GM23338 (cell line): ENCODE measurements around the gene FUT2. TPM values are rescaled to one million over a fixed set of nuclear protein-coding genes. Genes with fewer than 3 reads are reported as not detected.

ENCODE experiments used
- ATAC-seq: fragments of 200-7000 bp; cut with Tn5 transposase; 3 replicates; pipeline ENCODE4 v1.9.1; 2020
- DNase-seq: peaks from one replicate; pipeline ENCODE4 v3.0.0-alpha.2; 2015; ENCODE audit warnings: low spot score
- H2AFZ ChIP-seq: fragments of 200-600 bp; sonication (generic); 2 replicates; pipeline ENCODE4 v1.8.0; 2016; ENCODE audit warnings: antibody characterized with exemption, mild to moderate bottlenecking, moderate library complexity
- H3F3A ChIP-seq: fragments of 200-600 bp; sonication (generic); replicated peaks from 2 replicates; pipeline ENCODE4 v1.8.0; 2017; ENCODE audit warnings: antibody characterized with exemption, mixed run types, low read depth
- H3K27ac ChIP-seq: fragments of 200-600 bp; sonication (generic); 2 replicates; pipeline ENCODE4 v1.6.1; 2016; ENCODE audit warnings: low read depth
- H3K27me3 ChIP-seq: fragments of 200-600 bp; sonication (generic); 2 replicates; pipeline ENCODE4 v1.8.0; 2016; ENCODE audit warnings: mild to moderate bottlenecking, mixed run types, moderate library complexity; ENCODE audit not compliant: insufficient read depth
- H3K36me3 ChIP-seq: fragments of 200-600 bp; sonication (generic); 2 replicates; pipeline ENCODE4 v1.8.0; 2016; ENCODE audit warnings: mild to moderate bottlenecking; ENCODE audit not compliant: insufficient read depth
- H3K4me1 ChIP-seq: fragments of 200-600 bp; sonication (generic); 2 replicates; pipeline ENCODE4 v1.8.0; 2016; ENCODE audit warnings: mild to moderate bottlenecking, moderate library complexity; ENCODE audit not compliant: insufficient read depth
- H3K4me2 ChIP-seq: fragments of 200-600 bp; sonication (generic); 2 replicates; pipeline ENCODE4 v1.7.1; 2017; ENCODE audit warnings: mixed run types
- H3K4me3 ChIP-seq: fragments of 200-600 bp; sonication (generic); 2 replicates; pipeline ENCODE4 v1.6.1; 2016; ENCODE audit warnings: mixed run types
- H3K79me2 ChIP-seq: fragments of 200-600 bp; sonication (generic); replicated peaks from 2 replicates; pipeline ENCODE4 v1.8.0; 2017; ENCODE audit warnings: mild to moderate bottlenecking; ENCODE audit not compliant: insufficient read depth
- H3K9me2 ChIP-seq: fragments of 200-600 bp; sonication (generic); 2 replicates; pipeline ENCODE4 v1.8.0; 2017; ENCODE audit not compliant: insufficient read depth
- H4K20me1 ChIP-seq: fragments of 200-600 bp; sonication (generic); replicated peaks from 2 replicates; pipeline ENCODE4 v1.8.0; 2017; ENCODE audit warnings: mild to moderate bottlenecking; ENCODE audit not compliant: insufficient read depth
- H3K27ac Mint-ChIP-seq: 2 replicates; pipeline ENCODE4 v1.8.0; 2020; ENCODE audit warnings: inconsistent platforms, mild to moderate bottlenecking, moderate library complexity, mixed read lengths
- H3K27me3 Mint-ChIP-seq: 3 replicates; pipeline ENCODE4 v1.8.0; 2022; ENCODE audit warnings: low read depth, mild to moderate bottlenecking, moderate library complexity, mixed read lengths, inconsistent platforms; ENCODE audit not compliant: insufficient read depth, poor library complexity
- H3K36me3 Mint-ChIP-seq: 3 replicates; pipeline ENCODE4 v1.8.0; 2021; ENCODE audit warnings: low read depth, mild to moderate bottlenecking, inconsistent platforms, moderate library complexity, mixed read lengths
- H3K4me1 Mint-ChIP-seq: 3 replicates; pipeline ENCODE4 v1.8.0; 2020; ENCODE audit warnings: mild to moderate bottlenecking, inconsistent platforms, mixed read lengths
- H3K4me3 Mint-ChIP-seq: 3 replicates; pipeline ENCODE4 v1.8.0; 2021; ENCODE audit warnings: moderate library complexity, mild to moderate bottlenecking, inconsistent platforms, mixed read lengths
- H3K9me3 Mint-ChIP-seq: 3 replicates; pipeline ENCODE4 v1.8.0; 2020; ENCODE audit warnings: moderate library complexity, mild to moderate bottlenecking, inconsistent platforms, mixed read lengths
- CREB1 ChIP-seq: fragments of 250-450 bp; sonication (Bioruptor Pico); IDR thresholded peaks from 2 replicates; pipeline ENCODE4 v1.5.0; 2020; ENCODE audit warnings: low read depth, mild to moderate bottlenecking, moderate library complexity
- CTCF ChIP-seq, 2 experiments: fragments of 200-600 bp in 1 of 2; sonication (generic) in 1 of 2; conservative IDR thresholded peaks; 2 replicates each; pipeline versions ENCODE4 v1.5.1 to v1.6.1; 2016 to 2017; ENCODE audit warnings: antibody characterized with exemption in 2 of 2, low read depth in 2 of 2, mild to moderate bottlenecking in 2 of 2, moderate library complexity in 1 of 2
- ETS1 ChIP-seq: IDR thresholded peaks from 2 replicates; pipeline ENCODE4 v1.6.1; 2016; ENCODE audit warnings: antibody characterized with exemption
- EZH2 ChIP-seq: fragments of 200-600 bp; sonication (generic); IDR thresholded peaks from one replicate; pipeline ENCODE4 v1.8.0; 2017; ENCODE audit warnings: antibody characterized with exemption, mild to moderate bottlenecking, low read depth; ENCODE audit not compliant: unreplicated experiment
- EZH2phosphoT487 ChIP-seq: fragments of 200-600 bp; sonication (generic); IDR thresholded peaks from one replicate; pipeline ENCODE4 v1.8.1; 2018; ENCODE audit warnings: antibody characterized with exemption; ENCODE audit not compliant: unreplicated experiment
- JUNB ChIP-seq: IDR thresholded peaks from one replicate; pipeline ENCODE4 v1.6.1; 2016; ENCODE audit warnings: antibody characterized with exemption; ENCODE audit not compliant: unreplicated experiment
- NANOG ChIP-seq: IDR thresholded peaks from 2 replicates; pipeline ENCODE4 v1.6.1; 2016; ENCODE audit warnings: antibody characterized with exemption, borderline replicate concordance
- POLR2AphosphoS5 ChIP-seq: IDR thresholded peaks from 2 replicates; pipeline ENCODE4 v1.6.1; 2016; ENCODE audit warnings: antibody characterized with exemption, low read depth
- REST ChIP-seq: IDR thresholded peaks from one replicate; pipeline ENCODE4 v1.6.1; 2018; ENCODE audit warnings: antibody characterized with exemption; ENCODE audit not compliant: unreplicated experiment
- STAT1 ChIP-seq: IDR thresholded peaks from one replicate; pipeline ENCODE4 v1.6.1; 2016; ENCODE audit warnings: antibody characterized with exemption; ENCODE audit not compliant: unreplicated experiment
- ZNF114 ChIP-seq: fragments of 250-450 bp; sonication (Bioruptor Pico); IDR thresholded peaks from 2 replicates; pipeline ENCODE4 v1.5.0; 2020; ENCODE audit warnings: mild to moderate bottlenecking, moderate library complexity
- ZNF331 ChIP-seq: fragments of 250-450 bp; sonication (Bioruptor Pico); IDR thresholded peaks from 2 replicates; pipeline ENCODE4 v1.5.0; 2020; ENCODE audit warnings: low read depth, mild to moderate bottlenecking, moderate library complexity
- ZNF462 ChIP-seq: fragments of 250-450 bp; sonication (Bioruptor Pico); IDR thresholded peaks from 2 replicates; pipeline ENCODE4 v1.5.0; 2020; ENCODE audit warnings: mild to moderate bottlenecking, moderate library complexity
- polyA plus RNA-seq: library from polyadenylated mRNA; unstranded; fragments of >200 nt; fragmentation: Nextera tagmentation; extraction: Ambion mirVana; gene quantifications from 2 replicates; pipeline ENCODE4 v1.2.1, GENCODE V29; 2016
- total RNA-seq: library from RNA; depleted of rRNA; stranded (reverse); fragments of >200 nt; shearing (Covaris generic); gene quantifications from 2 replicates; pipeline ENCODE4 v1.2.3, GENCODE V29; 2014

FUT2 gene
- total and polyA plus RNA-seq, 2 experiments from 2014 or later: 5.0 to 5.6 TPM

- Mint-ChIP-seq H3K4me1 (peaks cover 44% of the 10 kb centered on the region), H3K36me3 (peaks cover 7% of the 10 kb centered on the region; the same call in 2 of the 3 replicates), H3K27ac (no peak overlapping the region), H3K27me3 (peaks cover 29% of the 10 kb centered on the region), H3K9me3 (peaks cover 11% of the 10 kb centered on the region; the same call in 2 of the 3 replicates), H3K4me3 (peak overlapping the region; percentile 39)
- Histone ChIP-seq H3K4me2 (no peak overlapping the region), H3F3A (peaks cover 10% of the 10 kb centered on the region; the same call in 1 of the 2 replicates), H3K27me3 (no peaks in the 10 kb centered on the region), H4K20me1 (no peaks in the 10 kb centered on the region), H3K9me2 (no peaks in the 10 kb centered on the region), H2AFZ (no peak overlapping the region), H3K36me3 (no peaks in the 10 kb centered on the region), H3K4me3 (no peak overlapping the region), H3K4me1 (peaks cover 44% of the 10 kb centered on the region), H3K27ac (no peak overlapping the region), H3K79me2 (no peaks in the 10 kb centered on the region)
- no peak for TF ChIP-seq EZH2phosphoT487
- TF ChIP-seq CREB1 (CRISPR knock-in tag): no peak
- no peak for TF ChIP-seq ZNF114
- no peak for TF ChIP-seq REST
- no peak for TF ChIP-seq JUNB
- TF ChIP-seq ZNF462: no peak
- no peak for TF ChIP-seq EZH2
- TF ChIP-seq ZNF331 (CRISPR knock-in tag): no peak
- no peak for TF ChIP-seq POLR2AphosphoS5
- TF ChIP-seq CTCF (conservative IDR thresholded peaks at IDR 0.05; ENCODE audit: low read depth in 2 of 2): no peak
- TF ChIP-seq NANOG: no peak
- no peak for TF ChIP-seq STAT1
- TF ChIP-seq ETS1: no peak
- peak; percentile 24 for DNase-seq
- ATAC-seq: no peak
Measured at GRCh38 chr19:48715681-48716171, 20.0 kb downstream of the FUT2 start.
